ENCODE results near the gene AIF1.

The AIF1 gene

DNA sequence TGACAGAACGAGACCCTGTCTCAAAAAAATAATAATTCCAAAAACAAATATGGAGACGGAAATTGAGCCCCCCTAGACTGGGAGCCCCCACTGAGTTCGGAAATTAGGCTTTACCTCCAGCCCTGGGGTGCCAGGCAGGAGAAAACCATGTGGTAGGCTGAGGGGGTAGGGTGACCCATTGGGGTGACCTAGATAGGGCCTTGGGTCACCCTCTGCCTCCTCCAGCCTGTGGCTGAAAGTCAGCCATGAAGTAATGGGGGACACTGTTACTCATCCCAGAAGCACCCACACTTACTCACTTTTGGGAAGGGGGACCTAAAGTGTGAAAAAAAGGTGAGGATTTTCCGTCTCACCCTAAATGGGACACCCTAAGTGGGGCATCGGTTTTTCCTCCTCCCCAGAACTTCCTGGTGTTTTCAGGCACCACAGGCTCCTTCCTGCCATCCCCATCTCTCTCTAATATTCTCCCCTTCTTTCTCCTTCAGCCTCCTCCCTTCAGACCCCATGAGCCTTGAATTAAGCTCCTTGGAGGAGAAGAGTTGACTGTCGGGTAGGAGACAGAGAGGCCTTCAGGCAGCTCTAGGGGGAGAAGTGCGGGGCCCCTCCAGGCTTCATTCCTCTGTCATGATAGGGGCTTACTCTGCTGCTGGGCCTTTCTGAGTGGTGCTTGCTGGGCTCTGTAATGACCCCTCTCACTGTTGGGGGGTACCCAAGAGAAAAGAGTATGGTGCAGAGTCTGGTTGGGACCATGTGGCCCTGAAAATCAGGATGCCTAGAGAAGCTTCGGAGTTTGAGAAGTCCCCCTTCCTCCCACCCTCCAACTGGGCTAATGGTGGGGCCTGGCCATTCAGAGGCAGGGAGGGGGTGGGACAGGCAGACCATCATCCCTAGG, 35.2 kb upstream of the AIF1 start:
- no peak overlapping the region for H2BK12ac ChIP-seq (ENCODE audit: low read length)
- H3K9me3 ChIP-seq (replicated peaks in 1 of 2; ENCODE audit: control insufficient read depth in 2 of 2, insufficient read depth in 1 of 2, low read depth in 1 of 2, low read length in 2 of 2), result no peaks in the 10 kb centered on the region
- H2BK5ac ChIP-seq (ENCODE audit: low read length), result no peak overlapping the region
- H3K79me1 ChIP-seq (ENCODE audit: low read depth, low read length), result no peaks in the 10 kb centered on the region
- no peak overlapping the region for H2AK5ac ChIP-seq (ENCODE audit: low read depth, low read length)
- no peak overlapping the region for H3K23ac ChIP-seq (ENCODE audit: low read depth, low read length, poor library complexity)
- H4K8ac ChIP-seq (ENCODE audit: low read depth, low read length), result no peak overlapping the region
- H3K4me1 ChIP-seq (ENCODE audit: control insufficient read depth in 2 of 2, insufficient read depth in 1 of 2, low read depth in 1 of 2, low read length in 2 of 2), result peaks cover 2 to 7% of the 10 kb centered on the region in 2 donors
- no peak overlapping the region for H3K27ac ChIP-seq (replicated peaks; ENCODE audit: low read length)
- H3K27me3 ChIP-seq (ENCODE audit: control insufficient read depth in 3 of 3, insufficient read depth in 3 of 3, low read depth in 1 of 3, low read length in 3 of 3), result peaks cover 0 to 48% (median 12%) of the 10 kb centered on the region in 3 experiments
- H3K4ac ChIP-seq (ENCODE audit: low read length), result no peak overlapping the region
- H2BK120ac ChIP-seq (ENCODE audit: low read depth, low read length), result peak overlapping the region; percentile 10
- no peak for DNase-seq (ENCODE audit: low spot score)
- H3K14ac ChIP-seq (ENCODE audit: low read length), result no peak overlapping the region
- H3K9ac ChIP-seq (ENCODE audit: low read depth, low read length, poor library complexity), result no peak overlapping the region
- H2AFZ ChIP-seq (ENCODE audit: low read length), result peak overlapping the region; percentile 100
- WGBS, 2 donors (ENCODE audit: extremely low coverage in 2 of 2, insufficient read length in 2 of 2, insufficient replicate concordance in 1 of 2), result no CpG with 5 or more reads among the region's 8 CpGs
- H3K18ac ChIP-seq (ENCODE audit: low read length), result no peak overlapping the region
- no peak overlapping the region for H3K4me2 ChIP-seq (ENCODE audit: insufficient read depth, low read length, poor library complexity, severe bottlenecking)
- H3K36me3 ChIP-seq (replicated peaks in 1 of 2; ENCODE audit: control insufficient read depth in 2 of 2, insufficient read depth in 2 of 2, low read length in 2 of 2), result no peaks in the 10 kb centered on the region
- no peak overlapping the region for H2BK15ac ChIP-seq (ENCODE audit: low read length)
- no peak overlapping the region for H4K91ac ChIP-seq (ENCODE audit: low read depth, low read length, poor library complexity)
- H3K4me3 ChIP-seq (ENCODE audit: low read length in 2 of 2), result no peak overlapping the region

DNA sequence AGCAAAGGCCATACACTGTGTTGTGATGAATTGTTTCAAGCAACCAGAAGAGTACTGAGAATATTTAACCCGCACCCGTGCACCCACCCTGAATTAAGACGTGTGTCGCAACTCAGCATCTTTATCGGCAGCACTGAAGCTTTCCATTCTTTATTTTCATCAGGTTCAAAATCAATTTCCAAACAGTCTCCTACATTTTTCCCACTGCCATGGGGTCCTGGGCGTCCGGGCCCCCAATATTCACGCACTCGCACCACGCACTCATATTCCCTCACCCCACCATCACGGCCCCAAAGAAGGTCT, 34.6 kb upstream of the AIF1 start:
- Histone ChIP-seq H3K27me3 (ENCODE audit: control insufficient read depth in 3 of 3, insufficient read depth in 3 of 3, low read depth in 1 of 3, low read length in 3 of 3) (peaks cover 0 to 42% (median 12%) of the 10 kb centered on the region in 3 experiments), H3K79me1 (ENCODE audit: low read depth, low read length) (no peaks in the 10 kb centered on the region), H3K4me1 (ENCODE audit: control insufficient read depth in 2 of 2, insufficient read depth in 1 of 2, low read depth in 1 of 2, low read length in 2 of 2) (peaks cover 2 to 7% of the 10 kb centered on the region in 2 donors), H2BK12ac (ENCODE audit: low read length) (no peak overlapping the region), H3K14ac (ENCODE audit: low read length) (no peak overlapping the region), H2BK5ac (ENCODE audit: low read length) (no peak overlapping the region), H3K4me3 (ENCODE audit: low read length in 2 of 2) (peak overlapping the region; percentile 63 to 74), H3K4me2 (ENCODE audit: insufficient read depth, low read length, poor library complexity, severe bottlenecking) (peak overlapping the region; percentile 96), H3K18ac (ENCODE audit: low read length) (peak overlapping the region; percentile 98), H3K9me3 (replicated peaks in 1 of 2; ENCODE audit: control insufficient read depth in 2 of 2, insufficient read depth in 1 of 2, low read depth in 1 of 2, low read length in 2 of 2) (no peaks in the 10 kb centered on the region), H3K9ac (ENCODE audit: low read depth, low read length, poor library complexity) (no peak overlapping the region), H2AK5ac (ENCODE audit: low read depth, low read length) (peak overlapping the region; percentile 78), H2BK15ac (ENCODE audit: low read length) (no peak overlapping the region), H4K8ac (ENCODE audit: low read depth, low read length) (no peak overlapping the region), H2AFZ (ENCODE audit: low read length) (peak overlapping the region; percentile 100), H3K4ac (ENCODE audit: low read length) (peak overlapping the region; percentile 31), H2BK120ac (ENCODE audit: low read depth, low read length) (peak overlapping the region; percentile 75), H3K36me3 (replicated peaks in 1 of 2; ENCODE audit: control insufficient read depth in 2 of 2, insufficient read depth in 2 of 2, low read length in 2 of 2) (no peaks in the 10 kb centered on the region), H3K27ac (replicated peaks; ENCODE audit: low read length) (no peak overlapping the region), H4K91ac (ENCODE audit: low read depth, low read length, poor library complexity) (peak overlapping the region; percentile 41), H3K23ac (ENCODE audit: low read depth, low read length, poor library complexity) (peak overlapping the region; percentile 97)
- no CpG with 5 or more reads among the region's 11 CpGs for WGBS, 2 donors (ENCODE audit: extremely low coverage in 2 of 2, insufficient read length in 2 of 2, insufficient replicate concordance in 1 of 2)
- DNase-seq (ENCODE audit: low spot score), result peak; percentile 15

DNA sequence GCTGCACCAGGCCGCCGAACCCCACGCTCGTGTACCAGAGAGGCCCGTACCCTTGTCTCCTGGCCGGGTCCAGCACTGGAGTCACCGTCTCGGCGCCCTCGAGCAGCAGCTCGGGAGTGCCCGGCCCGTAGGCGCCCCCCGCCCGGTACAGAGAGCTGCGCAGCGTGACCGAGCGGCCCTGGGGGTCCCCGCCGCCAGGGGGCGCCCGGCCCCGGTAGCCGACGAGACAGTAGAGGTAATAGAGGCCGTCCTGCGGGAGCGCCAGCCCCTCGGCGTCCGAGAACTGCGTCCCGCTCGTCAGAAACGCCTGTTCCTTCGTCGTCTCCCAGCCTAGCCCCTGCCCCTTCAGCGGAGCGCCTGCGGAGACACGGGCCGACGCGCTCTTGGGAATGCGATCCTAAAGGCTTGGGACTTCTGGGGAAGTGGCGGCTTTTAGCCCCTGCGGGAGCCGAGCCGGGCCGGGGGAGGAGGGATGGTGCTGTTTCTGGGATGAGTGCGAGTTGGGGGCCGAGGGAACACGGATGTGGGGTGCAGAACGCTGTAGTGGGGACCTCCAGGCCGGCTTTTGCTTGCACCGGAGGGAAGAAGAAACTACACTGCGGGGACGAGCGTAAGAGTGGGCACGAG, 34.1 kb upstream of the AIF1 start:
- Histone ChIP-seq H3K36me3 (replicated peaks in 1 of 2; ENCODE audit: control insufficient read depth in 2 of 2, insufficient read depth in 2 of 2, low read length in 2 of 2) (no peaks in the 10 kb centered on the region), H2AK5ac (ENCODE audit: low read depth, low read length) (peak overlapping the region; percentile 95), H4K91ac (ENCODE audit: low read depth, low read length, poor library complexity) (peak overlapping the region; percentile 41), H2AFZ (ENCODE audit: low read length) (peak overlapping the region; percentile 100), H3K27me3 (ENCODE audit: control insufficient read depth in 3 of 3, insufficient read depth in 3 of 3, low read depth in 1 of 3, low read length in 3 of 3) (peaks cover 0 to 42% (median 12%) of the 10 kb centered on the region in 3 experiments), H3K14ac (ENCODE audit: low read length) (peak overlapping the region; percentile 75), H3K9me3 (replicated peaks in 1 of 2; ENCODE audit: control insufficient read depth in 2 of 2, insufficient read depth in 1 of 2, low read depth in 1 of 2, low read length in 2 of 2) (no peaks in the 10 kb centered on the region), H3K9ac (ENCODE audit: low read depth, low read length, poor library complexity) (peak overlapping the region; percentile 96), H2BK12ac (ENCODE audit: low read length) (no peak overlapping the region), H3K4ac (ENCODE audit: low read length) (peak overlapping the region; percentile 31), H3K4me2 (ENCODE audit: insufficient read depth, low read length, poor library complexity, severe bottlenecking) (peak overlapping the region; percentile 96), H4K8ac (ENCODE audit: low read depth, low read length) (no peak overlapping the region), H3K4me1 (ENCODE audit: control insufficient read depth in 2 of 2, insufficient read depth in 1 of 2, low read depth in 1 of 2, low read length in 2 of 2) (peaks cover 2 to 7% of the 10 kb centered on the region in 2 donors), H2BK120ac (ENCODE audit: low read depth, low read length) (peak overlapping the region; percentile 75), H3K23ac (ENCODE audit: low read depth, low read length, poor library complexity) (peak overlapping the region; percentile 97), H3K18ac (ENCODE audit: low read length) (peak overlapping the region; percentile 98), H3K27ac (replicated peaks; ENCODE audit: low read length) (no peak overlapping the region), H3K79me1 (ENCODE audit: low read depth, low read length) (no peaks in the 10 kb centered on the region), H2BK15ac (ENCODE audit: low read length) (peak overlapping the region; percentile 79), H2BK5ac (ENCODE audit: low read length) (no peak overlapping the region), H3K4me3 (ENCODE audit: low read length in 2 of 2) (peak overlapping the region; percentile 63 to 96)
- WGBS, 2 donors (ENCODE audit: extremely low coverage in 2 of 2, insufficient read length in 2 of 2, insufficient replicate concordance in 1 of 2), result no CpG with 5 or more reads among the region's 62 CpGs
- peak; percentile 83 for DNase-seq (ENCODE audit: low spot score)
